Activated naive CD4-positive, alpha-beta T cell (primary cell): ENCODE measurements around the gene SNX15.
"Not testable (repeated sequence)": the region's sequence is repeated elsewhere in the genome, so short reads cannot be mapped to it uniquely, and the experiment has no call there.

Experiments
- DNase-seq, 4 experiments: peaks; one replicate each; lab custom pipeline; 2025; lab: John Stamatoyannopoulos, UW

SNX15 gene, protein sequence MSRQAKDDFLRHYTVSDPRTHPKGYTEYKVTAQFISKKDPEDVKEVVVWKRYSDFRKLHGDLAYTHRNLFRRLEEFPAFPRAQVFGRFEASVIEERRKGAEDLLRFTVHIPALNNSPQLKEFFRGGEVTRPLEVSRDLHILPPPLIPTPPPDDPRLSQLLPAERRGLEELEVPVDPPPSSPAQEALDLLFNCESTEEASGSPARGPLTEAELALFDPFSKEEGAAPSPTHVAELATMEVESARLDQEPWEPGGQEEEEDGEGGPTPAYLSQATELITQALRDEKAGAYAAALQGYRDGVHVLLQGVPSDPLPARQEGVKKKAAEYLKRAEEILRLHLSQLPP

DNA sequence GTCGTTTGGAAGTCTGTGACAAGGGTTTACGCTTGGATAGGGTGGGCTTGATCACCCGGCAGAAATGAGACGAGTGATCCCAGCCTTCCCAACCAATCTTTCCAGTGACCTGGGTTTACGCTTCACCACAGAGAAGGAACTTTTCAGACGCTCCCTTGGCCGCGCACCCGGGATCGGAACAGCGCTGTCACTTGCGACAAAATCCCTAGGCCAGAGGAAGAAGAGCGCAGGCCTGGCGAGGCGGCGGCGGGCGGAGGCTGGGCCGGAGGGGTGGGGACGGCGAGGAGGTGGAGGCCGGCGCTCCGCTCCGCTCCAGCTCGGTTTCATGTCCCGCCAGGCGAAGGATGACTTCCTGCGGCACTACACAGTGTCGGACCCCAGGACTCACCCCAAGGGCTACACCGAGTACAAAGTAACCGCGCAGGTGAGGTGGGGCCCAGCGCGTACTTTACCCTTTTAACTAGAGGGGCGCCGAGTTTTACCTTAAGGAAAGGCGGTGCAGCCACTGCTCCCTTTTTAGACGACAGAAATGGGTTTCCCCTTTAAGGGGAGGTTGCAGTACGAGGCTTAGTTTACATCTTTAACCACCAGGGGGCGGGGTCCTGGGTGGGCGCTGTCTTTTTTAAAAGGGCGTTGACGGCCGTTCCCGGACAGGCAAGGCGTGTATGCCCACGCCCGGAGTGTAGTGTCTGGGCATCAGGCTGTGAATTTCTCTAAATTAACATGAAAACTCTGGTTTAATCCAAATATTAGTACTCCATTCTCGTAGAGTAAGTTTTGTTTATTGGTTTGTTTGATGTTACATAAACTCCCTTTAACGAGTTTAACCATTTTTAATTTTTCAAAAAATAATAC, at the start of gene SNX15:
TSS of gene SNX15 (plus strand) at position 227 of the 855 bp plus-strand sequence. CDS start at position 326, 99 bp downstream.
- DNase-seq: peak; percentile 59 to 76 (median 76)

GRCh38 chr11:64983339-64983738, 43.9 kb upstream of the SNX15 start:
- DNase-seq: not testable (repeated sequence)

DNA sequence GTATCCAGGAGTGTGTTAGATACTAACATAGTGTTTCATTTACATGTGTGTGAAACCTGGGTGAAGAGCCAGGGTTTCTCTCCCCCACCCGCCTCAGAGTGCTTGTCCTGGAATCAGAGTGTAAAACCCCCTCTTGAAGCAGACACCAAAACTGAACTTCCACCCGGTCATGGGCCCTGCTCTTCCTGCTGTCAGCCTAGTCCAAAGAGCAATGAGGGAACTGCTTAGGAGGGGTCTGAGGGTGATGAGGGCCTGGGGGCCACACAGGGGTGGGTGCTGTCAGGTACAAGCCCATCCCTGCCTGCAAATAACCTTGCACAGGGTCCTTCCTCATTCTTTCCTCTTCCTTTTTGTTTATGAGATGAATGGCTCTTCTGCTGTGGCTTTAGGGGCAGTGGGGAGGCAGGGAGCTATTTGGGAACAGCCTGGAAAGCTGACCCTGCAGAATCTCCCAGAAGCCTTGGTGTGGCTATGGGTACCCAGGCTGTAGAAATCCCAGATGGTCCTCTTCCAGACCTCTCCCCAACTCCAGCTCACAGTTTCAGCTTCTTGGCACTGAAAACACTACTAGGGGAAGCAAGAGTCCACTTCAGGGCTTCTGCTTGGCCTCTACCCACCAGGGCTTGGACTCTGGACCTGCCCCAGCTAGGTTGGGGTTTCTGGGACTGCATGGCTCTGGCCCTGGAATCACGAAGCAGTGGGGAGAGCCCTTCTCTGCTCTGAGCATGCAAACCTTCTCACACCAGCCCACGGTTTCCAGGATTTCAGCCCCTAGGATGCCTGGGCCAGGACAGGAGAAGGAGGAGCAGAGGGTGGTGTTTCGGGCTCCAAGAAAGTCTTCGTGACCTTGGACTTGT, 39.0 kb upstream of the SNX15 start:
- no peak for DNase-seq

GRCh38 chr11:64989416-64989815, 37.8 kb upstream of the SNX15 start:
- no peak for DNase-seq

- no peak for DNase-seq
Observed at GRCh38 chr11:64990222-64990923, 36.9 kb upstream of the SNX15 start.

DNA sequence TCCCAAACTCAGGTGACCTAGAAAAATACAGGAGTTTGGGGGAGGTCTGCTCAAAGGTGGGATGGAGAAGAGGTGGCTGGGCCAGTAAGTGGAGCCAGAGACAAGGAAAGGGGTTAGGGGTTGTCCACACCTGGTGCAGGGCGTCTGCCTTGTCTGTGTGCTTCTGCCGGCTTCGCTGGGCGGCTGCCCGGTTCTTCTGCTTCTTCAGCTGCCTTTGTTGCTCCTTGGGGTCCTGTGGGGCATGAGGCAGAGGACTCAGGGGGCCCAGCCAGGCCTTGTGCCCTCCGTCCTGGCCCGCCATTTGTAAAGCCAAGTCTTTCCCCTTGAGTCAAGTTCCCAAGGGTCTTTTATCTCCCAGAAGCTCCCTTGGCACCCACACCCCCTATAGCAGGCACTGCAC, 32.9 kb upstream of the SNX15 start:
- no peak for DNase-seq

DNA sequence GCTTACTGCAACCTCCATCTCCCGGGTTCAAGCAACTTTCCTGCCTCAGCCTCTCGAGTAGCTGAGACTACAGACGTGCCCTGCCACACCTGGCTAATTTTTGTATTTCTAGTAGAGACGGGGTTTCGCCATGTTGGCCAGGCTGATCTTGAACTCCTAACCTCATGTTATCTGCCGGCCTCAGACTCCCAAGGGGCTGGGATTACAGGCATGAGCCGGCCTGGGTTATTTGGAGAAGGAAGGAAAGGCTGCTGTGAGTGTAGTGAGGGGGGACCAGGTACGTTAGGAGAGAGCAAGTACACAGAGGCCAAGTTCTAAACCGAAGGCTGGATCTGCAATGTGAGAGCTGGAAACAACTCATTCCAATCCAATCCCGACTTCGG, 30.9 kb upstream of the SNX15 start:
- DNase-seq: no peak

DNA sequence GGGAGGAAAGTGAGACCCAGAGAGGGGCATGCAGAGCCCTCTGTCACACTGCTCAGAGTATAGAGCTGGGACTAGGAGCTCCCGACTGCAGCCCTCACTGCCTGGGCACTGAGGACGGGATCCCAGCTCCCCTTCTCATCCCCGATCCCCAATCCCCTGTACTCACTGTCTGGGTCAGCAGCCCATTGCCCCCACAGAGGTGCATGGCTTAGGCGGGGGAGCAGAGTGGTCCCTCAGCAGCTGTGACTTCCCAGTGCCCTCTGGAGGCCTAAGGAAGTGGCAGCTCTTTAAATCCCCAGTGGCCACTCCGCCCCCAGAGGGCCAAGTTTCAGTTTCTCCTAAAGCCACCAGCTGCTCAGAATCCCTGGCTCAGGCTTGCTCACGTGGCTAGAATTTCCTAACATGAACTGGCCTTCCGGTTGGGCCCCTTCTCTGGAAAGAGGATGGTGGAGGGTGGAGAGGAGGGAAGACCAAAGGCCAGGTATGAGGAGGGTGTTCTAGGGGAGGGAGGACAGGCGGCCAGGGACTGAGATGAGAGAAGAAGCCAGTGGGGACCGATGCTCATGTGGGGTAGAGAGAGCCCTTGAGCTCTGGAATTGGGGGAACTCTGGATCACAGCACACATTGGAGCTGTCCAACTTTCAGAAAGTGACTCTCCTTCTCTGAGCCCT, 30.4 kb upstream of the SNX15 start, which contains the start of gene BATF2:
TSS of gene BATF2 (minus strand) at position 262 of the 671 bp plus-strand sequence. CDS start at position 205, 57 bp downstream.
- DNase-seq: no peak

DNA sequence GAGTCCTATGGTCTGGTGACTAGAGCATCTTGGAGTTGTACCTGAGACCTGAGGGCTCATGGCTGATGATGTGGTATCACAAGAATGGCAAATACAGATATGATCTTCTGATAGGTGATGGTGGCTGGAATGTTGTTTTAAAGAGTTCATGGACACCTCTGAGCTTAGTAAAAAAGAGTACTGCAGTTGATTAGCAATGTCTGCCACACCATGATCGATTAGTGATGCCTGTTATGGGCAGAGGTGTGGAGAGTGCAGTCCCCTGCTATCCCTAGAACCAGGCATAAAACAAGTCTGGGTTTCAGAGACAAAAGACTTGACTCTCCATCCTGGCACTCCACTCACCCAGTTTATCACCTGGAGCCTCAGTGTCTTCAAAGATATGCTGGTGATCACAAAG, 29.1 kb upstream of the SNX15 start:
- DNase-seq: no peak

DNA sequence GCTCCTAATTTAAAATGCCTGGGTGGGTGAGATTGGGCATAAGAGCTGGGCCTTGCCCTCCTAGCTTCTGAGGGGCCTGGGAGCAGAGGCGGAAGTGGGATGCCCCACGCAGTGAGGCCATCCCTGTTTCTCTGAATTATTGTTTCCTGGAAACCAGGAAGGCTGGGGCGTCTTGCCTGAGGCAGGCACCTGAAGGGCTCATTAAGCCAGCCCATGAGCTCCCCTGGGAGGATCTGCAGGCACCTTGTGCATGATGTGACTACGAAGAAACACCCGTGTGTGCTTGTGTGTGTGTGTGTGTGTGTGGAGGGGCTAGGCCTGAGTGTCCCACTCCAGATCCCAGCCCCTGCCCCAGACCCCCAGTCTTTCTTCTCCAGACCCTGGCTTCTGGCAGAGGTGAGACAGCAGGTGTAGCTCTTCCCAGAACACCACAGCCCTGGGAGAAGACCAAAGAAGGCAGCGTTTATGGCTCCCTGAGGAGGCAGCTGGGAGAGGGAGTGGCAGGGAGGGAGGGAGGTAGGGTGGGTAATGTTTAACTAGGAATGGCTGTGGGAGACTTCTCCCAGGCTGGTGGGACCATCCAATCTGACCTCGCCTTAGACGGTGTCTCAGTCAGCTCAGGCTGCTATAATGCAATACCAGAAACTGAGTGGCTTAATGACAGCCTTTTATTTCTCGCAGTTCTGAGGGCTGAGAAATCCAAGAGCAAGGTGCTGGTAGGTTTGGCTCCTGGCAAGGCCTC, 28.4 kb upstream of the SNX15 start:
- DNase-seq: no peak

DNA sequence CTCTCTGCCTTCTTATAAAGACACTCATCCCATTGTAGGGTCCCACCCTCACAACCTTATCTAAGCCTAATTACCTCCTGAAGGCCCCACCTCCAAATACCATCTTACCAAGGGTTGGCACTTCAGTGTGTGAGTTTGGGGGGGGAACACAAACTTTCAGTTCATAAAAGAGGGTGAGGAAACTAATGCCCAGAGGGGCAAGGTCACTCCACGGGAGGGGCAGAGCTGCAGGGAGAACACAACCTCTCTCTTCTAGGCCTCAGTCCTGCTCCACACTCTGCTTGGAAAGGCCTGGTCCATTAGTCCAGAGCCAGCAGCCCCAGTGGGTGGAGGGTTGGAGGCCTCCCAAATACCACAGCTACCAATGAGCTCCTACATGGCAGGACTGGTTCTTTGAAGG, 27.8 kb upstream of the SNX15 start:
- DNase-seq: no peak

- no peak for DNase-seq
Observed at GRCh38 chr11:65002706-65003105, 24.5 kb upstream of the SNX15 start.

GRCh38 chr11:65003282-65003681, 24.0 kb upstream of the SNX15 start:
- no peak for DNase-seq

DNA sequence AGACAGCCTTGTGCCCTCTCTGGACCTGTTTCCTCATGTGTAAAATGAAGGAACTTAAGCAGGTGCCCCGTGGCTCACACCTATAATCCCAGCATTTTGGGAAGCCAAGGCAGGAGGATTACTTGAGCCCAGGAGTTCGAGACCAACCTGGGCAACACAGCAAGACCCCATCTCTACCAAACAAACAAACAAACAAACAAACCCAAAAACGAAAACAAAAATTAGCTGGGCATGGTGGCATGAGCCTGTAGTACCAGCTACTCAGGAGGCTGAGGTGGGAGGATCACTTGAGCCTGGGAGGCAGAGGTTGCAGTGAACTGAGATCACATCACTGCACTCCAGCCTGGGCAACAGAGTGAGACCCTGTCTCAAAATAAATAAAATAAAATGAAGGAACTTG, 23.3 kb upstream of the SNX15 start:
- DNase-seq: not testable (repeated sequence)

DNA sequence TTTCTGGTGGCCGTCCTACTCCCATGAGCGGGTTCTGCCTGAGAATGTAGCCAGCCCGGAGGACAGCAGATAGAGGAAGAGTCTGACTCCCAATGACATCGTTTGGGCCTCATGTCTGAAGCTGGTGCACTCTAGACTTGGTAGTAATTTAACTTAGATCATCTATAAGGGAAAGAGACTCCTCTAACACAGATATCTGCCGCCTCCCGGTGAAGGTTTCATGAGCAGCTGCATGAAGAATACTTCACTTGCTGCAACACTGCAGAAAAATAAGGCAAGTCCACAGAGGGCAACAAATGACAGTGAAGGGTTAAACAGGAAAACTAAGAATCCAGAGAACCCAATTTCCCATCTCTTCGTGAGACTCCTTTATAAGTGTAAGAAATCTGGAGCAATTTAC, 19.2 kb upstream of the SNX15 start:
- DNase-seq: no peak

- no peak for DNase-seq
Observed at GRCh38 chr11:65008873-65009272, 18.4 kb upstream of the SNX15 start.

DNA sequence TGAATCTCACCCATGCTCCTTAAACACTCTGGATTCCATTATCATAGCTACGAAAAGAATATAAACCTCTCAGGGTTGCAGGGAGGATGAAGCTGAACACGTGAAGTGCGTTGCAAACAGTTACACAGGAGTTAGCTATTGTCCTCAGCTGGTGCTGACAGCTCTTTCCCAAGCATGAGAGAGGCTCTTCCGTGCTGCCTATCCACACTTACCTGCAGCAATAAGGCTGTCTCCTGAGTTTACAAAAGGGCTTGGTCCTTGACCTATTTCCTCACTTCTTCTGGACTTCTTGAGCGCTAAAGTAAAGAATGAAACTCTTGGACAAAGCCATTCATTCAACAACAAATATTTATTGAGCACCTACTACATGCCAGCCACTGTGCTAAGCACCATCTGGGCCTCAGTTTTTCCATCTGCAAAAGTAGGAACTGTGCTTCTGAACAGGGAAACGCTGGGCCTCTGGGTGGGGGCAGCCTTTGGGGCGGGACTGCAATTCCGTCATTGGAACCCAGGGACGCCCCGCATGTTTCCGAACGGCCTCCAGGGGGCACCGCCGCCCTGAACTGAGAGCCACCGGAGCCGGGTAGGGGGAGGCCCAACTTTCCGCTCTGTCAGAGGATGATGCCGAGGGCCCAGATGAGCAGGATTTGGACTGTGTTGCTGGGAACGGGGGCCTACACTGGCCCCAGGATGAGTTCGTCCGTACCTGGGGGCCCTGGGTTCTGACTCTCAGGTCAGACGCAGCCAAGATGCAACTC, 13.9 kb upstream of the SNX15 start:
- DNase-seq: peak; percentile 80 to 85 (median 82)

GRCh38 chr11:65013888-65014725, 13.1 kb upstream of the SNX15 start, which contains the start of gene ARL2:
TSS of gene ARL2 (plus strand) at chr11:65014160. CDS start at chr11:65014208, 48 bp downstream.
- peak; percentile 56 to 79 (median 66) for DNase-seq
